ENCODE measurements around the gene CDH4. TPM values are rescaled to one million over a fixed set of nuclear protein-coding genes. Genes with fewer than 3 reads are reported as not detected.

The CDH4 gene
- total RNA-seq, 1 donor from 2014 or later = 0.06 TPM

GRCh38 chr20:61649105-61649859, 397.2 kb downstream of the CDH4 start:
- peak; percentile 33 for DNase-seq

DNA sequence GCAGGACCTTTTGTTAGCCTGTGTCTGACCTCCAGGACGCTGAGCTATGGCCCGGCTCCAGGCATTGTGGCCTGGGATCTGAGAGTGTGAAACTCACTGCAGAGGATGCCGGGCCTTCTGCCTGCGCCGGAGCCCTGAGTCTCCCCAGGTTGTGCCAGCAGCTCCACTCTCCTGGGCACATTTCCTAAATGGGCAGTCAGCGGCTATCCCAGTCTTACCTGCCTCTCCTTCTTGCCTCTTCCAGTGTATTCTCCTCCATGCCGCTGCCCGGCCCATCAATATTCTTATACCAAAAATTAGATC, 397.8 kb downstream of the CDH4 start:
- H3K36me3 ChIP-seq = no peaks in the 10 kb centered on the region

More at GRCh38 chr20:61649105-61649859, 397.2 kb downstream of the CDH4 start:
- no peak for TF ChIP-seq CTCF (IDR thresholded peaks at IDR 0.05)
- intact Hi-C loops (cut with DNase I) = no loop called here
- H3K4me3 ChIP-seq = no peak overlapping the region
- ATAC-seq = no peak
- H3K4me1 ChIP-seq = no peaks in the 10 kb centered on the region
- H3K36me3 ChIP-seq = no peaks in the 10 kb centered on the region
- H3K27me3 ChIP-seq (ENCODE audit: low read depth) = peaks cover 3% of the 10 kb centered on the region
- H3K27ac ChIP-seq = no peak overlapping the region
- H3K9me3 ChIP-seq = no peaks in the 10 kb centered on the region

GRCh38 chr20:61650912-61651733, 399.1 kb downstream of the CDH4 start:
- no peak overlapping the region for H3K4me3 ChIP-seq
- H3K4me1 ChIP-seq = no peaks in the 10 kb centered on the region
- H3K9me3 ChIP-seq = no peaks in the 10 kb centered on the region
- ATAC-seq (no peak), DNase-seq (no peak)
- H3K27ac ChIP-seq = no peak overlapping the region
- H3K27me3 ChIP-seq (ENCODE audit: low read depth) = no peaks in the 10 kb centered on the region
- TF ChIP-seq CTCF (IDR thresholded peaks at IDR 0.05) = no peak
- intact Hi-C loops (cut with DNase I) = no loop called here
- H3K36me3 ChIP-seq = no peaks in the 10 kb centered on the region

More for the DNA sequence above, 397.8 kb downstream of the CDH4 start:
- no peak for TF ChIP-seq CTCF (IDR thresholded peaks at IDR 0.05)
- H3K27me3 ChIP-seq (ENCODE audit: low read depth) = peaks cover under 1% of the 10 kb centered on the region
- no peaks in the 10 kb centered on the region for H3K4me1 ChIP-seq
- intact Hi-C loops (cut with DNase I) = no loop called here
- no peaks in the 10 kb centered on the region for H3K9me3 ChIP-seq
- no peak overlapping the region for H3K4me3 ChIP-seq
- DNase-seq (peak; percentile 34), ATAC-seq (no peak)
- no peak overlapping the region for H3K27ac ChIP-seq

GRCh38 chr20:61652146-61652545, 400.1 kb downstream of the CDH4 start:
- intact Hi-C loops (cut with DNase I) = no loop called here
- ATAC-seq = no peak

GRCh38 chr20:61654726-61655125, 402.7 kb downstream of the CDH4 start:
- no peak overlapping the region for H3K4me3 ChIP-seq
- no peaks in the 10 kb centered on the region for H3K4me1 ChIP-seq
- H3K36me3 ChIP-seq = no peaks in the 10 kb centered on the region
- ATAC-seq (no peak), DNase-seq (no peak)
- H3K9me3 ChIP-seq = no peaks in the 10 kb centered on the region
- TF ChIP-seq CTCF (IDR thresholded peaks at IDR 0.05) = no peak
- no peak overlapping the region for H3K27ac ChIP-seq
- intact Hi-C loops (cut with DNase I) = no loop called here
- H3K27me3 ChIP-seq (ENCODE audit: low read depth) = no peaks in the 10 kb centered on the region

More at GRCh38 chr20:61652146-61652545, 400.1 kb downstream of the CDH4 start:
- Histone ChIP-seq H3K9me3 (no peaks in the 10 kb centered on the region), H3K4me1 (no peaks in the 10 kb centered on the region), H3K27ac (no peak overlapping the region), H3K27me3 (ENCODE audit: low read depth) (no peaks in the 10 kb centered on the region), H3K36me3 (no peaks in the 10 kb centered on the region), H3K4me3 (no peak overlapping the region)
- TF ChIP-seq CTCF (IDR thresholded peaks at IDR 0.05) = no peak
- no peak for DNase-seq
